ENCODE data around the gene GNAQ. TPM values are rescaled to one million over a fixed set of nuclear protein-coding genes. Genes with fewer than 3 reads are reported as not detected.

Gene GNAQ
- total and polyA plus RNA-seq, 10 donors = 4.4 to 52.3 (median 31.2) TPM

DNA sequence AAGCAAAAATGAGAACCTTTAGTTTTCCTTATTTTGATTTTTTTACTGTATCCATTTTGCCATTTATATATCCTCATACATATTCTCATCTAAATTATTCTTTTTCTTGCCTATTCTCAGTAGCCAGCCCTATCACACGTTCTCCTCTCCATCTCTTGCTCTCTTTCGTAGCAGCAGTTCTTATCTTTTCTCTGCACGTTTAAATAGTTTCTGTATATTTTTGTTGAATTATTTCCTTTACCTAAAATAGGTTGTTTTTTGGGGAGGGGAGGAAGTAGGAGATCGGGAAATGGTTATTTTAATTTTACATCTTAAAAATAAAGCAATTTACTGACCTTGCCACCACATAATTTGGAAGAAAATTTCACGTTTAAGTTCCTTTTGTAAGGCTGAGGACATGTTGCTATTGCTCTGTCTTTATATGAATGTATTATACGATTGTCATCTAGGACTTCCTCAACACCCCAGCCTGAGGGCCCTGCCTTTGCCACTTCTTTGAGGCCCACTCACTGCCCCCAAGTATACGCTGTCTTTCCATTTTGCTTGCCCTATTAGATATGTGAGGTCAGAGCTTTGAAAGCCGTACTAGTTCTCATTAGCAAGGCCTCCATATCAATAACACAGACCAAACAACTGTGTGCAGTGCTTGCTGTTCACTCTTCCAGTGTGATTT, 140.3 kb downstream of the GNAQ start:
- DNase-seq = no peak
- TF ChIP-seq CTCF (IDR thresholded peaks at IDR 0.05 in 8 of 11, conservative IDR thresholded peaks at IDR 0.05 in 3 of 11) (no peak), POLR2AphosphoS5 (IDR thresholded peaks at IDR 0.05) (no peak), POLR2A (IDR thresholded peaks at IDR 0.05) (no peak)
- 34 to 44% (median 39%) methylated on average over 8 of the region's 8 CpGs for WGBS, 5 donors
- Histone ChIP-seq H3K36me3 (peaks cover 0 to 7% (median 0%) of the 10 kb centered on the region in 6 donors), H3K27me3 (replicated peaks in 1 of 7) (no peaks in the 10 kb centered on the region), H3K27ac (no peak overlapping the region), H3K9me3 (no peaks in the 10 kb centered on the region), H3K4me3 (no peak overlapping the region), H3K4me1 (peaks cover 0 to 20% (median 5%) of the 10 kb centered on the region in 6 donors)
- intact Hi-C loops (cut with DNase I; ENCODE audit: low total_unique reads) = no loop called here

DNA sequence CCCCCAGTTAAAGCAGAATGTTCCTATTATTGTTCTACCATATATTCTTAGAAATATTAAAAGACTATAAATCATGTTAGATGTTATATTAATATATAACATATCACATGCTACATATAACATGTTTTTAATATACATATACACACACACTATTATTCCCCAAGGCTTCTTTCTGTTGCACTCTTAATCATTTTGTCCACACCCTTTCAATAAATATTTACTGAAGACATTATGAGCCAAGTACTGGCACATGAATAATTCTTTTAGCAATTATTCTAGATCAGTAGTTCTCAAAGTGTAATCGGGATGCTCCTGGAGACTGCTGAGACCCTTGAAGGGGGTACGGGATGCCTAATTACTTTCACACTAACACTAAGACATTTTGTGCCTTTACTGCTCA, 143.9 kb downstream of the GNAQ start:
- intact Hi-C loops (cut with DNase I; ENCODE audit: low total_unique reads) = no loop called here
- Histone ChIP-seq H3K36me3 (no peaks in the 10 kb centered on the region), H3K27ac (no peak overlapping the region), H3K4me1 (peaks cover 0 to 37% (median 6%) of the 10 kb centered on the region in 6 donors), H3K4me3 (no peak overlapping the region), H3K27me3 (replicated peaks in 1 of 7) (no peaks in the 10 kb centered on the region), H3K9me3 (no peaks in the 10 kb centered on the region)
- no peak for TF ChIP-seq CTCF (IDR thresholded peaks at IDR 0.05 in 8 of 11, conservative IDR thresholded peaks at IDR 0.05 in 3 of 11)
- no peak for TF ChIP-seq POLR2A (IDR thresholded peaks at IDR 0.05)
- WGBS, 5 donors = 92 to 99% (median 94%) methylated on average over 2 of the region's 2 CpGs
- no peak for DNase-seq

GRCh38 chr9:77885104-77885672, 146.4 kb downstream of the GNAQ start:
- TF ChIP-seq POLR2AphosphoS5 (IDR thresholded peaks at IDR 0.05) (no peak), CTCF (IDR thresholded peaks at IDR 0.05 in 8 of 11, conservative IDR thresholded peaks at IDR 0.05 in 3 of 11) (no peak), POLR2A (IDR thresholded peaks at IDR 0.05) (no peak)
- H3K27me3 ChIP-seq (replicated peaks in 1 of 7) = no peaks in the 10 kb centered on the region
- no peaks in the 10 kb centered on the region for H3K9me3 ChIP-seq
- intact Hi-C loops (cut with DNase I; ENCODE audit: low total_unique reads) = no loop called here
- H3K4me1 ChIP-seq = peaks cover 0 to 18% (median 0%) of the 10 kb centered on the region in 6 donors
- DNase-seq = no peak
- WGBS, 5 donors = 74 to 87% (median 79%) methylated on average over 3 of the region's 3 CpGs
- H3K4me3 ChIP-seq = no peak overlapping the region
- H3K27ac ChIP-seq = no peak overlapping the region
- no peaks in the 10 kb centered on the region for H3K36me3 ChIP-seq
